GM12878 (cell line): ENCODE measurements around the gene GMDS. TPM values are rescaled to one million over a fixed set of nuclear protein-coding genes. Genes with fewer than 3 reads are reported as not detected.

Experiments
- ATAC-seq: fragments of 200-7000 bp; cut with Tn5 transposase; 3 replicates; pipeline ENCODE4 v1.9.1; 2020; ENCODE audit warnings: mild to moderate bottlenecking, moderate library complexity
- BruUV-seq: library from RNA; stranded (reverse); fragments of 400-500 nt; replicated peaks from 2 replicates; lab custom pipeline; 2021; lab: Mats Ljungman, UMichigan
- CTCF ChIA-PET: fragments of 300-600 bp; sonication (Branson Sonifier 250); formaldehyde crosslinking; extraction: SDS; loops from one replicate; lab custom pipeline; 2021; ENCODE audit warnings: inconsistent platforms; lab: Yijun Ruan, JAX
- POLR2A ChIA-PET: fragments of 350-600 bp; formaldehyde crosslinking; extraction: SDS; loops from one replicate; lab custom pipeline; 2021; ENCODE audit warnings: inconsistent platforms; lab: Charles Lee
- RAD21 ChIA-PET: fragments of 300-600 bp; sonication (Branson Sonifier 250); formaldehyde crosslinking; loops from one replicate; lab custom pipeline; 2023; ENCODE audit warnings: antibody characterized with exemption; ENCODE audit not compliant: unreplicated experiment; lab: Charles Lee
- SMC1A ChIA-PET: fragments of 300-600 bp; sonication (Branson Sonifier 250); formaldehyde crosslinking; loops from one replicate; lab custom pipeline; 2023; ENCODE audit not compliant: unreplicated experiment, uncharacterized antibody; lab: Charles Lee
- DNase-seq: peaks from one replicate; pipeline ENCODE4 v3.0.0-alpha.2; 2011; ENCODE audit warnings: low read depth, low spot score
- FAIRE-seq: peaks from 3 replicates; lab custom pipeline; 2011; peaks lifted over from hg19 to GRCh38; lab: Jason Lieb, UNC
- H2AFZ ChIP-seq: 2 replicates; pipeline ENCODE4 v1.6.0; 2011; ENCODE audit warnings: low read depth, low read length, control low read depth; ENCODE audit not compliant: control insufficient read depth
- H3K27ac ChIP-seq: 2 replicates; pipeline ENCODE4 v1.5.1; 2011; ENCODE audit warnings: control low read depth; ENCODE audit not compliant: control insufficient read depth, insufficient read depth
- H3K27me3 ChIP-seq, 2 experiments: replicated peaks in 1 of 2; 2 replicates each; pipeline versions ENCODE4 v1.6.0 to v1.6.1; 2011; ENCODE audit warnings: low read length in 1 of 2; ENCODE audit not compliant: control insufficient read depth in 2 of 2, insufficient read depth in 2 of 2
- H3K36me3 ChIP-seq, 2 experiments: 2 replicates each; pipeline ENCODE4 v1.5.1; 2011; ENCODE audit warnings: low read length in 1 of 2; ENCODE audit not compliant: control insufficient read depth in 2 of 2, insufficient read depth in 2 of 2
- H3K4me1 ChIP-seq: 2 replicates; pipeline ENCODE4 v1.6.1; 2011; ENCODE audit warnings: mild to moderate bottlenecking, low read length, moderate library complexity, mixed read lengths; ENCODE audit not compliant: control insufficient read depth, insufficient read depth
- H3K4me2 ChIP-seq: 2 replicates; pipeline ENCODE4 v1.6.0; 2011; ENCODE audit warnings: control low read depth; ENCODE audit not compliant: control insufficient read depth, insufficient read depth
- H3K4me3 ChIP-seq: fragments of 200-600 bp; sonication (generic); 2 replicates; pipeline ENCODE4 v1.5.1; 2016
- H3K79me2 ChIP-seq: 2 replicates; pipeline ENCODE4 v1.6.0; 2011; ENCODE audit warnings: low read length; ENCODE audit not compliant: control insufficient read depth, insufficient read depth
- H3K9ac ChIP-seq: 2 replicates; pipeline ENCODE4 v1.8.0; 2011; ENCODE audit warnings: low read length, control low read depth, mixed read lengths; ENCODE audit not compliant: control insufficient read depth, insufficient read depth
- H3K9me3 ChIP-seq: replicated peaks from 3 replicates; pipeline ENCODE4 v1.5.1; 2011; ENCODE audit warnings: mild to moderate bottlenecking, low read length; ENCODE audit not compliant: control insufficient read depth, insufficient read depth
- H4K20me1 ChIP-seq: 2 replicates; pipeline ENCODE4 v1.6.0; 2011; ENCODE audit not compliant: control insufficient read depth, insufficient read depth
- CBFB ChIP-seq: IDR thresholded peaks from 2 replicates; pipeline ENCODE4 v1.6.1; 2016; ENCODE audit warnings: antibody characterized with exemption, low read depth
- CBX5 ChIP-seq: sonication (generic); IDR thresholded peaks from 2 replicates; pipeline ENCODE4 v1.6.1; 2016; ENCODE audit warnings: low read depth, moderate library complexity, mild to moderate bottlenecking, inconsistent platforms
- EP300 ChIP-seq, 2 experiments: fragments of 150-350 bp in 1 of 2; IDR thresholded peaks; 2 replicates each; pipeline ENCODE4 v1.6.1; 2011 to 2012; ENCODE audit warnings: low read depth in 2 of 2, low read length in 2 of 2, borderline replicate concordance in 1 of 2, improper control_type of control experiment in 1 of 2, inconsistent platforms in 1 of 2; ENCODE audit not compliant: control insufficient read depth in 1 of 2
- PBX3 ChIP-seq: IDR thresholded peaks from 2 replicates; pipeline ENCODE4 v1.6.1; 2011; ENCODE audit warnings: mild to moderate bottlenecking, low read depth, low read length, moderate library complexity; ENCODE audit not compliant: insufficient replicate concordance
- RUNX3 ChIP-seq: IDR thresholded peaks from 2 replicates; pipeline ENCODE4 v1.6.1; 2012; ENCODE audit warnings: low read length, inconsistent platforms
- SREBF1 ChIP-seq: IDR thresholded peaks from 2 replicates; pipeline ENCODE4 v1.6.1; 2012; ENCODE audit warnings: mild to moderate bottlenecking, low read length
- SRF ChIP-seq, 2 experiments: IDR thresholded peaks; 2 replicates each; pipeline ENCODE4 v1.6.1; 2011; ENCODE audit warnings: low read depth in 2 of 2, low read length in 2 of 2, mild to moderate bottlenecking in 1 of 2, moderate library complexity in 1 of 2
- TCF7 ChIP-seq: IDR thresholded peaks from 2 replicates; pipeline ENCODE4 v1.6.1; 2014; ENCODE audit warnings: antibody characterized with exemption, borderline replicate concordance
- YY1 ChIP-seq: IDR thresholded peaks from 2 replicates; pipeline ENCODE4 v1.6.1; 2011; ENCODE audit warnings: low read depth, mild to moderate bottlenecking, low read length
- ZNF687 ChIP-seq: fragments of 450-650 bp; IDR thresholded peaks from 2 replicates; pipeline ENCODE4 v1.6.1; 2017; ENCODE audit warnings: mild to moderate bottlenecking, moderate library complexity
- WGBS: methylation state at CpG from one replicate; pipeline ENCODE4 v1.1.6; 2016; ENCODE audit warnings: low lambda C conversion rate; ENCODE audit not compliant: insufficient replicate concordance, insufficient coverage; ENCODE audit errors: missing lambda C conversion rate; 5-methylcytosine and 5-hydroxymethylcytosine counted together
- in situ Hi-C: fragments of 300-500 bp; cut with MboI; formaldehyde crosslinking; loops from 9 replicates; pipeline ENCODE4 v1.14.3; 2018; ENCODE audit warnings: mixed read lengths
- intact Hi-C: fragments of 100-400 bp; cut with micrococcal nuclease; formaldehyde crosslinking; loops from one replicate; pipeline ENCODE4 v1.14.2; 2022; ENCODE audit not compliant: unreplicated experiment
- polyA plus RNA-seq, 11 experiments: library from polyadenylated mRNA; depleted of rRNA in 4 of 11; unstranded in 6 of 11; stranded (reverse) in 5 of 11; fragments of >200 nt; fragmentation: Nextera tagmentation in 4 of 11; fragmentation: Illumina TruSeq in 1 of 11; extraction: Ambion mirVana in 4 of 11; extraction: Trizol in 1 of 11; gene quantifications; 1 replicate in 1 of 11; 2 replicates in 10 of 11; pipeline versions ENCODE4 v1.2.1 to v1.2.3, GENCODE V29; 2011 to 2016; ENCODE audit warnings: inconsistent platforms in 2 of 11, missing spikeins in 2 of 11, low read depth in 1 of 11
- total RNA-seq, 4 experiments: library from RNA; depleted of rRNA in 3 of 4; stranded (reverse); fragments of >200 nt in 3 of 4; fragmentation: Illumina TruSeq in 1 of 4; extraction: Trizol in 1 of 4; gene quantifications; 2 replicates each; pipeline versions ENCODE4 v1.2.1 to v1.2.3, GENCODE V29; 2013 to 2021

GMDS gene
- total and polyA plus RNA-seq, 10 of the 15 experiments (the other 5 are each of a cell fraction or from before 2014, with no cell fraction given) = 0.61 to 53.8 (median 29.3) TPM

GRCh38 chr6:1911474-1911873 is 333.9 kb downstream of the GMDS start (continued):
- TF ChIP-seq ZNF687 = no peak

- H3K4me3 ChIP-seq = no peak overlapping the region
- no peak overlapping the region for H3K9ac ChIP-seq
- no peaks in the 10 kb centered on the region for H3K36me3 ChIP-seq
- ATAC-seq = no peak
- no peaks in the 10 kb centered on the region for H3K79me2 ChIP-seq
- no peaks in the 10 kb centered on the region for H3K4me1 ChIP-seq
- SMC1A ChIA-PET = no interaction called here
- no peak for FAIRE-seq
- TF ChIP-seq YY1 = no peak
- no peak for TF ChIP-seq PBX3
- TF ChIP-seq TCF7 = no peak
- no peak for TF ChIP-seq CBX5
- TF ChIP-seq CBFB = no peak
- TF ChIP-seq RUNX3 = no peak
- TF ChIP-seq SREBF1 = no peak
- TF ChIP-seq EP300 (IDR thresholded peaks at IDR 0.05; ENCODE audit: borderline replicate concordance in 1 of 2, control insufficient read depth in 1 of 2, low read depth in 2 of 2, low read length in 2 of 2) = no peak
- no peak for TF ChIP-seq SRF (IDR thresholded peaks at IDR 0.05; ENCODE audit: low read depth in 2 of 2, low read length in 2 of 2)
- no TSS peak for BruUV-seq
- no peak overlapping the region for H2AFZ ChIP-seq
- no peak overlapping the region for H3K27ac ChIP-seq
- WGBS = 86% methylated on average over 8 of the region's 8 CpGs
- no peaks in the 10 kb centered on the region for H3K9me3 ChIP-seq
- DNase-seq = no peak
- CTCF ChIA-PET = no interaction called here
- in situ Hi-C loops = no loop called here
- intact Hi-C loops = no loop called here
- POLR2A ChIA-PET = no interaction called here
- no peaks in the 10 kb centered on the region for H4K20me1 ChIP-seq
- H3K4me2 ChIP-seq = no peak overlapping the region
- RAD21 ChIA-PET = interaction anchor here (0.6 kb wide), 1 partner anchor 112 kb away, joined by 3 read pairs; no protein-coding TSS in a partner anchor
- no peaks in the 10 kb centered on the region for H3K27me3 ChIP-seq
Measured at GRCh38 chr6:1910621-1911407, 334.6 kb downstream of the GMDS start.
